Stimulated activated CD8-positive, alpha-beta memory T cell treated with anti-CD3 and anti-CD28 coated beads, Interleukin-7, amount 100 ng/mL, for 4 hours (primary cell): ENCODE data around the gene PRDM1.

Source experiments
- DNase-seq, 2 donors: peaks; one replicate each; pipeline ENCODE4 v3.0.0-alpha.2; 2020; ENCODE audit warnings: low read depth in 2 of 2

The PRDM1 gene

DNA sequence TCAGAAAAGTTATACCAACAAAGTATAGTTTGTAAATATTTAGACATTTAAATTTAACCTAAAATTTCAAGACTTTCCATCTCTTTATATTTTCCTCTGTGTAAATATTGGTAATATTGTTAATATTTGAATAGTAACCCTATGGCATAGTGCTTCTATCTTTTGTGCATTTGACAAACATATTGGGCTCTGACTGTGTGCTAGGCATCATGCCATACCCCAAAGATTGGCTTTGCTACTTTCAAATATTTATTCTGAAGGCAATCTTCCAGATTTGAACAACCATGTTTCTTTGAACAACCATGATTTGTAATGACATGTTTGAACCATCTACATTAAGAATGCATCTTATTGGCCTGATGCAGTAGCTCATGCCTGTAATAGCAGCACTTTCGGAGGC, 15.5 kb upstream of the PRDM1 start:
- DNase-seq = no peak

DNA sequence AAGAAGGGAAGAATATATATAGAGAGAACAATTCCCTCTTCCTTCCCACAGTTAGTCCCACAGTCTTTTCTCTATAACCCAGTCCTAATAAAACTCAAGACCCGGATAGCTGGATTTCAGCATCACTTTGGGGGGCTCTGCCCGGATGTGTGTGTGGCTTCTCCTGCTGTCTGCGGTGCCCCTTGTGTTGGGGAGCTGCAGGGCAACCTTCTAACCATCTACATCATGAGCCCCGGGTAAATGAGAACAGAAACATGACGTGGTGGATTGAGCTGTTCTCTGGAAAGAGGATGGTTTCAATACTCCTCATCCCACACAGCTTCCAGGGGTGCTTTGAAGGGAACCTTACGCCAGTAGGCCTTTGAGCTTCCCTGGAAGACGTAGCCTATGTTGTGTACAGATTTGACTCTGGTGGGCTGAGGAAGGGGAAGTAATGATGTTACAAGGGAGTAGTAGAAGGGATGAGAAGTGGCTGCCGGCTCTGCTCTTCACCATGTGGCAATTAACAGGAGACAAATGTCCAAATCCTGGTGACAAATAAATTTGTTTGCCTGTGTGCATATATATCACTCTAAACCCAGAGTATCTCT, 13.5 kb upstream of the PRDM1 start:
- no peak for DNase-seq

DNA sequence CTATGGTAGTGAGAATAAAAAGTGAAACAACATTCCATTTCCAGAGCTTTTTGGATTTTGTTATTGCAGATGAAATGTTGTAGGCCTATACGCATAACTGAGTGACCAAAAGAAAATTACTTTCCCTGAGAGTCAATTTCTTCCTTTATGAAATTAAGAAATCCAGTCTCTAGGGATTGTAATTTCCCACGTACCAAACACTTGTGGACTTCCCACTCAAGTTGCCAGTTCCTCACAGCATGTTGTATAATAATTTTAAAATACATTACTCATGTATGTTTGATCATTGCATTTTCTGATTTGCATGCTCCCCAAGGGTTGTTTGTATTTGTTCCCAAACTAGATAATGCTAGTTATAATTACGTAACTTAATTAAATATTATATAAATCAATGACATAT, 12.0 kb upstream of the PRDM1 start:
- no peak for DNase-seq

DNA sequence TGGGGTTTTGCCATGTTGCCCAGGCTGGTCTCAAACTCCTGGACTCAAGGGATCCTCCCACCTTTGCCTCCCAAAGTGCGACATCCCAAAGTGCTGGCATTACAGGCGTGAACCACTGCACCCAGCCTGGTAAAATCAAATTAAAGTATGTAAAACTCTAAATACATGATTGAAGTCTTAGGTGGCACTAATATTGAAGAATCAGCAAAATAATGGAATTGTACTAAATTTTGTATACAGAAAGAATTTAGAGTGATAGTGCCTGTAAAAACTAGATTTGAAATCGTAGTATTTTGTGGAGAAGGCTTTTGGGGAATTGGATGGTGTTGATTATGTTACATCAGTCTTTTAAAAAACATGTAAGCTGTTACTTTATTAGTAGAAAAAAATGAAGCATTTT, 10.0 kb upstream of the PRDM1 start:
- DNase-seq = no peak

DNA sequence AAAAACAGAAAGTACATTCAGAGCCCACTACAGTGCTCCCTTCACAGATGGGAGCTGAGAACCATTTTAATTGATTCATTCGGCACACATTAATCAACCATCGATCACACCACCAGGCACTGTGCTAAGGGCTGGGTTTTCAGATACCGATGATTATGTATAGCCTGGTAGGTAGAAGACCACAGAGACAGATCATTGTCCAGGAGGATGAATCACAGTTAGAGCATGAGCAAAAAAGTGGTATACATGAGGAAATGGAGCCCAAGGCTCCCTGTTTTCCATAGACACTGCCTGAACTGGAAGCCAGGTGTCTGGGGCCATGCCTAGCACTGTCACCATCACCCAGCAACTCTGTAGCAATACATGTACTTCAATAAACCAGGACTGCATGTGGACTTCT, 9.0 kb upstream of the PRDM1 start:
- DNase-seq = no peak

DNA sequence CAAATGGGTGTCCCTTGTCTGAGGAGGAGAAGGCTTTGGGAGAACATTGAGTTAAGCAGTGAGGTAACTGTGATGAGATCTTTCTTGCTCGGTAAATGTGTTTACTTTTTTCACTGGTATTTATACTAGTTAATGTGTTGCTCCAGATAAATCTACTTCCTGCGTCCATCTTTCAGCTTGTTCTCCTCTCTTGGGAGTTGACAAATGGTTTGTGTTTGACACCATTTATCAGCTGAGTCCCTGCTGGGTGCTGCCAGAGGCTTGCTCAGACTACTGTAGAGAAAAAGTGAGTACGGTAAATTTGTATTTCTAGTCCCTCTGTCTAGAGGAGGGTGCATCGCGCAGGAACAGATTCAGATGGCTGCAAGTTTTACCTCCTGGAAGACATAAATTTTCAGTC, 8.3 kb upstream of the PRDM1 start:
- DNase-seq = no peak

DNA sequence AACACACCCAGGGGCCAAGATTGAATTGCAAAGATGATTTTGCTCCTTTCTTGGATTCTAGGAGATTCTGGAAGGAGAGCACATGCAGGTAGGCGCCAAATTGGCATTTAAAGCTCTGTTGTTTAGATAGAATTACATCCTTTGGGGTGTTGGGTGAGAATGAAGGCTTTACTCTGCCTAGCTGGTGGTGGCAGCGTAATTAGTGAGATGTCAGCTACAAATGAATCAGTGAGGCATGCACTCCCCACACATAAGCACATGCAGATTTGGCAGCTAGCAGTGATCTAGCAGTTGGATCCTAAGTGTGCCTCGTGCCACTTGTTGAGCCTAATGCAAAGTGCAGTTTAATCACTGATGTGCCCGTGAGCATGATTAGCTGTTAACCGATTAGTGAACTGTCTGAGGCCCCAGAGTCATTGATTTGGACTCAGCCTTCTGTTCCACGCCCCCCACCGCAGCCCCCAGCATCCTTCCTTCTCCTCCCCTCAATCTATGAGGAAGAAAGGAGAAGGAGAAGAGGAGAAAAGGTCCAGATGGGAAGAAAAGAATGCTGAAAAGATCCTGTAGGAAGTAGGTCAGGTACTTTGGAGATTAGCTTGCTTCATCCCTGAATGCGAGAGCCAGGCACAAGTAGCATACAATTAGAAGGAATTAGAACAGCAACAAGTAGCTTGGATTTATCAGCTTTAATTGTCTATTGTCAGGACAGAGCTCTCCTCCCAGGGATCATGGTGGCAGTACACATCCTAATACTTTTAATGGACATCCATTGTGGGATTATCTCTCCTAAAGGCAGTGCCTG, 6.0 kb upstream of the PRDM1 start:
- no peak for DNase-seq

DNA sequence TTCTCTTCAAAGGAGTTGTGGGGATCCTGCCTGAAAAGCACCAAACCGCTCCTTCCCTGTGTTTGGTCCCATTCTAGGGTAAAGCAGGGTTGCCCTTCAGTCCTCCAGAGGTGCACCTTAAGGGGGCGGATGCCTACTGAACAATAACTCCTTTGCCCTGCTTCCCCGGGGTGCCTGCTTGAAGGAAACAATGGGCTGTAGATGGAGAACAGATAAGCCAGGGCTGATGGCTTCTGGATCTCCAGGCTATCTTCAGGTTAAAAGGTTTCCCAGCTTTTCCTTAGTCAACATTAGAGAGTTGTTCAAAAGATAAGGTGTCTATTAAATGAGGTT, 5.4 kb upstream of the PRDM1 start:
- DNase-seq = no peak

DNA sequence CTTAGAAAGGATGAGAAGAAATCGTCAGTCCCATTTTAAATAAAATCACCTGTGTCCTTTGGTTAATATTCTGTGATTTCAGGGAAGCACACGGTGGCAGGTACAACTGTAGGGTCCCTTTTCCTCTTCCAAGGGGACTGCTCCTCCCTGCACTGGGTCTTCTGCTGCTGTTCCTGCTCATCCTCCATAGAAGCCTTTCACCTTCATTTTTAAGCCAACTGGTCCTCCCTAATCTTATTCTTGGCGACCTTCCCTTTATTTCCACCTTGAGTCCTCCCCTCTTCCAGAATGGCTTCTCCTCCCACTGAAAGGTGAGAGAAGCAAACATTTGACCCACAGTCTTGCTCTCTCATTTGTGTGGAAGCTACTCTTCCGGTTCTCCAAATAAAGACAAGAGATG, 4.4 kb upstream of the PRDM1 start:
- no peak for DNase-seq

DNA sequence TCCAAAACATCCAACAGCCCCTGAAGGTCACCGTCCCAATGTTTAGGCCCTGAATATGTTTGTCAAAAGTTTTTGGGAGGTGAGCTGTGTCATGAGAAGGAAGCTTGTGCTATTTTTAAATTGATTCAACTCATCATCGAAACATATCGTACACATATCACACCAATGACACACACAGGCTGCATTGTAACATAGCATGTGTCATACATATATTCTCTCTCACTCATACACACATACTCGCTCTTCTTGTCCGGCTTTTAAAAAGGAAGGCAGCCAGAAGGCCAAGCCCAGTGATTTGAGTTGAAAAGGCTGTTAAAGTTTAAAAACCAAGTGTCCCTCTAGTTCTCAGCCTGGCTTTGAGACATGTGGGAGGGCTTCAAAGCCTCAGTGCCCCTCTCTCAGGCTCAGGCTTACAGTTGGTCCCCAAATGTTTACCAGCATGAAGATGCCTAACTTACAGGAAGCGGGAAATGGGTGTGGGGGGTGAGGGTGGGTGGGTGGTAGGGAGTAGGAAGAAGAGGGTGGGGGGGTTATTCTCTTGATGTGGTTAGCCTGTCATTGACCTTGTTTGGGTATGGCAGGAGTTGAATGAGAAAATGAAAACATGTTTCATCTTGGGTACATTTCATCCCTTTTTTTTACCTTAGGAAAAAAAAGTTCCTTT, 3.3 kb upstream of the PRDM1 start:
- DNase-seq = no peak

DNA sequence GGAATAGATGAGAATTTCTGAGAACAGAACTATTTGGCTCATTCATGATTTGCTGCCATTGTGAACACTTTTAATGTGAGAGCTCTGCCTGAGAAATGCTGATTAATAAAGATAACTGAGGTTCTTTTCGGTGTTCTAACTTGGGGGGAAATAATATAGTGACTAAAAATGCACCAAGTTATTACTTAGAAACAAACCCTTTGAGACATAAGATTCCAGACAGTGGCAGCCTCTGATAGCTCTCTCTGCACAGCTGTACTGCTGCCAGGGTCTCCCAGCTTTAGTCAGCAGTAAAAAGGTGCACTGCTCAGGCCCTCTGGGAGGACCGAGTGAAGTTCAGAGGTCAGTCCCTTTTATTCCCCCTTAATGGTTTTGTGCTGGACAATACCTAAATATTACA, 2.5 kb upstream of the PRDM1 start:
- DNase-seq = no peak

DNA sequence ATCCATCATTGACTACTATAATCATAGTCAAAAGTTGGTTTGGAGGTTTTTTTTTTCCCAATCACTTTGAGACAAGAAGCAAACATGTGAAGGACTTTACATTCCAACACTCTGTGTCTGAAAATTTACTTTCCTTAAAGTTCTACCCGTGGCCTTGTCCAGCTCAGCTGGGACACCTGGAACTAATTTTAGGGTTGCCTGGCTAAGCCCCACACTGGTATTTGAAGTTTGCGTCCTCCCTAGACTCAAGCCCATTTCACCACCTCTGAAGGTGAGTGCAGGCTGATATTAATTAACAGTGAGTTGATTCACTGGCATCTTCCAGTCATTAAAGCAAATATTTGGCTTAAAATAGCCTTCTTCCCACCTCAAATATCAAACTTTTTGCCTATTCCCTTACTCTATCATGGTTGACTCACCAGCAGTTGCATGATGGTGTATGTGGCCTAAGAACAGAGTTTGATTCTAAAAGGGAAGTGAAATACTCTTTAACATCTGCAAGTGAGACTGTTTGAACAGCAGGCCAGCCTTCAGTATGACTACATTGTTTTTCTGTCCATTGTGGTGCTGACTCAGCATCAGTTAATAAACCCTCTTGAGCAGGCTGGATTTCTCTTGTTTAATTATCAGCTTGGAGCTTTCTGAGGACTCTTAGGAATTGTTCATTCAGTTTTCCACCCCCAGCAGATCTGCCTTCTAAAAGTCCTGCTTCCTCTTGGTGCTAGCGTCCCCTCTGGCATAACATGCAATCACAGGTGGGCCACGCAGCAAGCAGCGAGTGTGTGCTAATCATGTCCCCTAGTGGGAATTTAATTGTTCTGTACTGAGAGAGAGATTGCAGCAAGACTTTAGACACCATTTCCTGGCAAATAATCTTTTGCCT, 1.8 kb upstream of the PRDM1 start:
- DNase-seq = no peak

DNA sequence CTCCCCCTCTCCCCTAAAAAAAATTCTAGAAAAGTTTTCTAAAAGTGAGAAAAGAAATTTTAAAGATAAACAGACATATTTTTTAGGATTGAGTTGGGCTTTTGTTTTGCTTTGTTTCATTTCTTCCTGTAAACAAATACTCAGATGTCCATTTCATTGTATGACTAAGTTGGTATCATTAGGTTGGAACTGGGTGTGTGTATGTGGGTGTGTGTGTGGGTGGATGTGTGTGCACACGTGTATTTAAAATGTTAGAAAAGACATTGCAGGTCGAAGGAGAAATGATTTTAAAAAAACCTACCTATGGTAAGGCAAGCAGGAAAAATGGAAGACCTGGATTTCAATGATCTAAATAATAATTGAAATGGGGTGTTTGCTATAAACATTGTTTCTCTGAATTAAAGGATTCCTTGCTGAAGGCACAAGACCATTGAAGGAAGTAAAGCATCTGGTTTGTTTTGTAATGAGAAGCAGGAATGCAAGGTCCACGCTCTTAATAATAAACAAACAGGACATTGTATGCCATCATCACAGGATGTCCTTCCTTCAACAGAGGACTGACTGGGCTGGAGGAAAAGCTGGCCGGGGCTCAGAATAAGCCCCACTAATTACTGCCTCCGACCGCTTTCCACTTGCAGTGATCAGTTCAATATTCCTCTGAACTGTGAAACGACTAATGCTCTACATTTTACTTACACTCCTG, 996 bp upstream of the PRDM1 start:
- no peak for DNase-seq

DNA sequence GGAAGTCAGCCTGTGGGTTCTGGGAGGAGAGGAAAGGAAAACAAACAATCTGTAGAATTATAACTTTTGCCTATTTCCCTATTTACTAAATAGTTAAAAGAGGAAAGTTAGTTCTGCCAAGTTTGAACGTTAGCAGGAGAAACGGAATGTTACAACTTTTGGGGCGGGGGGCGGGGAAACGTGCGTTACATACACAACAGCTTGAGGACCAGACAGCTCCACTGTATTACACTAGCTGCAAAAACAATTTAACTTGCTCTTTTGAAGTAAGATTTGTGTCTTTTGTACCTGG, 498 bp upstream of the PRDM1 start:
- DNase-seq = no peak

DNA sequence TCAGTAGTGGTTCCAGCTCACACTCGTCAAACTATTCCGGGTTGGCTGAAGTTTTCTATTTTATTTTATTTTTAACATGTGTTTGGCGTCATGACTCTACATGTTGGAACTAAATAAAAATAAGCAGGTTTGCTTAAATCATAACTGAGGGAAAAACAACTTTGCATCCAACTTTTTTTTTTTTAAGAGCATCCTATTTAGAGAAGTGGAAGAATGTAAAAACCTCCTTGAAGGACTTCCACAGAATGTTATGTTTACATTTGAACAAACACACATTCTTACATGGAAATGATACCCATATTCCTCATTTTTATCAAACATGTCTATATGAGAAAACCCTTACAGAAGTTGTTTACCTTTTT, 659 bp downstream of the PRDM1 start:
- no peak for DNase-seq

DNA sequence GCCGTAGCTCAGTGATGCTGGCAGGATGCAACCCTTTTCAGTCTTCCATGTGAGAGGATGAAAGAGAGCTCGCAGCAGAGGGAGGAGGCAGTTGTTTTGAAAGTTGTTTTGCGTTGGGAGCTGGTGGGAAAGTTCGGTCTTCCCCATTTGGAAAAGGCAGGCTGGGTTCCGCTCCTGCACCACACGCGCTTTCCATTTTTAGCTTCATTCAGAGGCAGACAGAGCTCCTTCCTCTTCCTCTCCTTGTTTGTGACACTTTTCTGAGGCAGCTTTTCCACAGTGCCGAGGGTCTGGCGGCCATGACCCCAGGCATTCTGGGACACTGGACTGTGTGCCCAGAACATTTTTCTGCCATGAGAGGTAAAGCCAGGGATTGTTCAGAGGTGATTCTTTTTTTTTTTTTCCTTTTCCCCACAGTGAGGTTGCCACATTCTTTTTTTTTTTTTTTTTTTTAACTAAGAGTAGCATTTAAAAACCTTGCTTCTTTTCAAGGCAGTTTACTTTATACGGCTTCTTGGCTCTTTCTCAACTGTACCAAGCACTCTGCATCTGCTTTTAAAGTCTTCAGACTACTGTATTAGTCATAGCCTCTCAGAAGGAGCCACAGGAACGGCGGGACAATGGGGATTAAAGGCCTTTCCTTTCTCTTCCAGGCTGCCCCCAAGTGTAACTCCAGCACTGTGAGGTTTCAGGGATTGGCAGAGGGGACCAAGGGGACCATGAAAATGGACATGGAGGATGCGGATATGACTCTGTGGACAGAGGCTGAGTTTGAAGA, 1.6 kb downstream of the PRDM1 start:
- DNase-seq = no peak

DNA sequence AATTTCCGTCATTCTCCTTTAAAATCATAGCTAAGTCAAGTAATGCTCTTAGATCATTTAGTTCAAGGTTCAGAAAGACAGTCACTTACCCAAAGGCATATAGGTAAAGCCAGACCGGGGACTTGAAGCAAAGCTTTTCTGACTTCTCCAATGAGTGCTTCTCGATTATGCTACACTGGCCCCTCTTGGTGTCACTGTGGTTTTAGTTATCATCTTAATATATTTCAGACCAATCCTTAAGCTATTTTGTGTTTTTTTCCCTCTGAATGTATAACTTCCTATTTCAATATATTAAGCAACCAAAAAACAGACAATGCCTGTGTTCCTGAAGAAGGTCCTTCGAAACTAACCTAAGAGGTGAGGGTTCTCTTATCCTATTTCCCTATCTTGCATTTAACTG, 3.9 kb downstream of the PRDM1 start:
- DNase-seq = no peak

DNA sequence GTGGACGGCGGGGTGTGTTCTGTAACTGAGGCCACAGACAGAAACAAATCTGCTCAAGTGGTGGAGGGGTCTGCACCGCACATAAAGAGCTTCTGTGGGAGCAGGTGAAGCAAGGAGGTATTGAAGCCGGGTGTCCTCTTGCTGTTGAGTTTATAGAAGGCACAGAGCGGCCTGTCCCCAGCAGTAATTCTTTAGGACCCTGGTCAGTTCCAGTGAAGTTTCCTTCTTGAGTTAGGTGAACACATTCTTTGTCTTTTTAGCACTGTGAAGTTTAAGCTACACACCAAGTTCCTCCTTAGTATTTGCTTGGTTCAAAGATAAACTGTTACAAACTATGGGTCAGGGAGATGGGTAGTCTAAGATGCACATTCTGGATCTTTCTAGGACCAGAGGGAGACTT, 6.1 kb downstream of the PRDM1 start:
- no peak for DNase-seq

DNA sequence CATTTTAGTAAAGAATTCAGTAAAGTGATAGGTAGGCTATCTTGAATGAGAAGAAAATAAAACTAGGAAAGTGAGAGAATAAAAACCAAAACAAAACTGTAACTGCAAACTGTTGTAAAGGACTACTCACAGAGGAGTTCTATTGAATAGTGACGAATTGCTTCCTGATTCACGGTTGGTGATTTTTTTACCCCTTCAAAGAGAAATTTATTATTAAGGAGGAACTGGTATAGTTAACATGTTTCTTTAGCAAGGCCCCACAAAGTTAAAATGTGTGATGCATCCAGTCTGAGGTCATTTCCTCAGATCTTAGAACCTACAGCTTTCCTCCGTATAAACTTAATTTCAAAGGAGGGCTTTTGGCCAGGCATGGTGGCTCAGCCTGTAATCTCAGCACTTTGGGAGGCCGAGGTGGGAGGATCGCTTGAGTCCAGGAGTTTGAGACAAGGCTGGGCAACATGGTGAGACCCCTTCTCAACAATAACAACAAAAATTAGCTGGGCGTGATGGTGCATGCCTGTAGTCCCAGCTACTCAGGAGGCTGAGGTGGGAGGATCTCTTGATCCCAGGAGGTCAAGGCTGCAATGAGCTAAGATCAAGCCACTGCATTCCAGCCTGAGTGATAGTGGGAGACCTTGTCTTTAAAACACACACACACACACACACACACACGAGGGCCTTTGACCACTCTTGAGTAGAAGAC, 8.3 kb downstream of the PRDM1 start:
- DNase-seq = no peak

DNA sequence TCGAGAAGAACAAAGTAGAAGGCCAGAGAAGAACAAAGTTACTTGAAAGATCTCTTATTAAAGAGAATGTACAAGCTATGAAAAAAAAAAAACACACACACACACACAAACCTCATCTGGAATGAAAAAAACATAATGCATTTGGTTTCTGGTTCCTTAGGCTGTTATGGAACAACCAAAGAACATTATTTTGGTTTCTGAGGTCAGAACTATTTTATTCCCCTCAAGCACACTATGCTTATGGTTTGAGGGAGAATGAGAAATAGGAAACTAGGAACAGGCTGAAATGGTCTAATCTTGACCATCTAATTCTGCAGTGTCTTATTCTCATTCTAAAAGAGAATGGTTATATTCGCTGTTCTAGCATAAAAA, 8.8 kb downstream of the PRDM1 start:
- no peak for DNase-seq
